GM12878 (cell line): Measurements from ENCODE around the gene TLE7.

ENCODE experiments used
- CHD4 ChIP-seq: fragments of 200-600 bp; sonication (generic); IDR thresholded peaks from 2 replicates; pipeline ENCODE4 v1.6.1; 2016; ENCODE audit warnings: mild to moderate bottlenecking
- CTCF ChIP-seq, 3 experiments: IDR thresholded peaks in 2 of 3; conservative IDR thresholded peaks in 1 of 3; 2 replicates each; pipeline ENCODE4 v1.5.1; 2011; ENCODE audit warnings: low read depth in 3 of 3, low read length in 3 of 3, mild to moderate bottlenecking in 3 of 3, control low read depth in 2 of 3, moderate library complexity in 2 of 3, inconsistent platforms in 1 of 3, mixed read lengths in 1 of 3; ENCODE audit not compliant: control insufficient read depth in 2 of 3, insufficient read depth in 1 of 3; ENCODE audit errors: extremely low read depth in 1 of 3
- POLR2A ChIP-seq: IDR thresholded peaks from 2 replicates; pipeline ENCODE4 v1.6.1; 2011; ENCODE audit warnings: low read depth, mild to moderate bottlenecking, low read length
- POLR2AphosphoS2 ChIP-seq: IDR thresholded peaks from 2 replicates; pipeline ENCODE4 v1.6.1; 2011; ENCODE audit warnings: low read depth, mild to moderate bottlenecking, low read length, improper control_type of control experiment, moderate library complexity
- POLR2AphosphoS5 ChIP-seq: IDR thresholded peaks from 2 replicates; pipeline ENCODE4 v1.6.1; 2011; ENCODE audit warnings: mild to moderate bottlenecking, low read length, inconsistent platforms
- REST ChIP-seq: IDR thresholded peaks from 2 replicates; pipeline ENCODE4 v1.6.1; 2012; ENCODE audit warnings: mild to moderate bottlenecking, low read depth, low read length
- SIN3A ChIP-seq: IDR thresholded peaks from 2 replicates; pipeline ENCODE4 v1.6.1; 2012; ENCODE audit warnings: low read depth, low read length, improper control_type of control experiment
- SMC3 ChIP-seq: IDR thresholded peaks from 2 replicates; pipeline ENCODE4 v1.6.1; 2011; ENCODE audit warnings: low read length, improper control_type of control experiment, borderline replicate concordance
- ZNF24 ChIP-seq: fragments of 450-650 bp; IDR thresholded peaks from 2 replicates; pipeline ENCODE4 v1.6.1; 2017; ENCODE audit warnings: antibody characterized with exemption, mild to moderate bottlenecking
- TF ChIP-seq, protein P1 (sequence below): fragments of 450-650 bp; conservative IDR thresholded peaks from 2 replicates; pipeline ENCODE4 v1.6.1; 2017; ENCODE audit warnings: mild to moderate bottlenecking, moderate library complexity
- TF ChIP-seq, protein P2 (sequence below): IDR thresholded peaks from 2 replicates; pipeline ENCODE4 v1.6.1; 2012; ENCODE audit warnings: improper control_type of control experiment, low read depth, low read length; ENCODE audit not compliant: insufficient replicate concordance

GRCh38 chr16:71409011-71409775 is 32.7 kb downstream of the TLE7 start:
- no peak for TF ChIP-seq POLR2AphosphoS5
- TF ChIP-seq SMC3 = no peak
- no peak for TF ChIP-seq ZNF24
- TF ChIP-seq REST = no peak
- TF ChIP-seq CTCF (IDR thresholded peaks at IDR 0.05 in 2 of 3, conservative IDR thresholded peaks at IDR 0.05 in 1 of 3; ENCODE audit: control insufficient read depth in 2 of 3, extremely low read depth in 1 of 3, insufficient read depth in 1 of 3, low read depth in 3 of 3, low read length in 3 of 3) = no peak
- TF ChIP-seq, protein P1, sequence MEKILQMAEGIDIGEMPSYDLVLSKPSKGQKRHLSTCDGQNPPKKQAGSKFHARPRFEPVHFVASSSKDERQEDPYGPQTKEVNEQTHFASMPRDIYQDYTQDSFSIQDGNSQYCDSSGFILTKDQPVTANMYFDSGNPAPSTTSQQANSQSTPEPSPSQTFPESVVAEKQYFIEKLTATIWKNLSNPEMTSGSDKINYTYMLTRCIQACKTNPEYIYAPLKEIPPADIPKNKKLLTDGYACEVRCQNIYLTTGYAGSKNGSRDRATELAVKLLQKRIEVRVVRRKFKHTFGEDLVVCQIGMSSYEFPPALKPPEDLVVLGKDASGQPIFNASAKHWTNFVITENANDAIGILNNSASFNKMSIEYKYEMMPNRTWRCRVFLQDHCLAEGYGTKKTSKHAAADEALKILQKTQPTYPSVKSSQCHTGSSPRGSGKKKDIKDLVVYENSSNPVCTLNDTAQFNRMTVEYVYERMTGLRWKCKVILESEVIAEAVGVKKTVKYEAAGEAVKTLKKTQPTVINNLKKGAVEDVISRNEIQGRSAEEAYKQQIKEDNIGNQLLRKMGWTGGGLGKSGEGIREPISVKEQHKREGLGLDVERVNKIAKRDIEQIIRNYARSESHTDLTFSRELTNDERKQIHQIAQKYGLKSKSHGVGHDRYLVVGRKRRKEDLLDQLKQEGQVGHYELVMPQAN = no peak
- TF ChIP-seq, protein P2, sequence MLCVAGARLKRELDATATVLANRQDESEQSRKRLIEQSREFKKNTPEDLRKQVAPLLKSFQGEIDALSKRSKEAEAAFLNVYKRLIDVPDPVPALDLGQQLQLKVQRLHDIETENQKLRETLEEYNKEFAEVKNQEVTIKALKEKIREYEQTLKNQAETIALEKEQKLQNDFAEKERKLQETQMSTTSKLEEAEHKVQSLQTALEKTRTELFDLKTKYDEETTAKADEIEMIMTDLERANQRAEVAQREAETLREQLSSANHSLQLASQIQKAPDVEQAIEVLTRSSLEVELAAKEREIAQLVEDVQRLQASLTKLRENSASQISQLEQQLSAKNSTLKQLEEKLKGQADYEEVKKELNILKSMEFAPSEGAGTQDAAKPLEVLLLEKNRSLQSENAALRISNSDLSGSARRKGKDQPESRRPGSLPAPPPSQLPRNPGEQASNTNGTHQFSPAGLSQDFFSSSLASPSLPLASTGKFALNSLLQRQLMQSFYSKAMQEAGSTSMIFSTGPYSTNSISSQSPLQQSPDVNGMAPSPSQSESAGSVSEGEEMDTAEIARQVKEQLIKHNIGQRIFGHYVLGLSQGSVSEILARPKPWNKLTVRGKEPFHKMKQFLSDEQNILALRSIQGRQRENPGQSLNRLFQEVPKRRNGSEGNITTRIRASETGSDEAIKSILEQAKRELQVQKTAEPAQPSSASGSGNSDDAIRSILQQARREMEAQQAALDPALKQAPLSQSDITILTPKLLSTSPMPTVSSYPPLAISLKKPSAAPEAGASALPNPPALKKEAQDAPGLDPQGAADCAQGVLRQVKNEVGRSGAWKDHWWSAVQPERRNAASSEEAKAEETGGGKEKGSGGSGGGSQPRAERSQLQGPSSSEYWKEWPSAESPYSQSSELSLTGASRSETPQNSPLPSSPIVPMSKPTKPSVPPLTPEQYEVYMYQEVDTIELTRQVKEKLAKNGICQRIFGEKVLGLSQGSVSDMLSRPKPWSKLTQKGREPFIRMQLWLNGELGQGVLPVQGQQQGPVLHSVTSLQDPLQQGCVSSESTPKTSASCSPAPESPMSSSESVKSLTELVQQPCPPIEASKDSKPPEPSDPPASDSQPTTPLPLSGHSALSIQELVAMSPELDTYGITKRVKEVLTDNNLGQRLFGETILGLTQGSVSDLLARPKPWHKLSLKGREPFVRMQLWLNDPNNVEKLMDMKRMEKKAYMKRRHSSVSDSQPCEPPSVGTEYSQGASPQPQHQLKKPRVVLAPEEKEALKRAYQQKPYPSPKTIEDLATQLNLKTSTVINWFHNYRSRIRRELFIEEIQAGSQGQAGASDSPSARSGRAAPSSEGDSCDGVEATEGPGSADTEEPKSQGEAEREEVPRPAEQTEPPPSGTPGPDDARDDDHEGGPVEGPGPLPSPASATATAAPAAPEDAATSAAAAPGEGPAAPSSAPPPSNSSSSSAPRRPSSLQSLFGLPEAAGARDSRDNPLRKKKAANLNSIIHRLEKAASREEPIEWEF = no peak
- TF ChIP-seq POLR2A = no peak
- no peak for TF ChIP-seq CHD4
- TF ChIP-seq SIN3A = no peak
- TF ChIP-seq POLR2AphosphoS2 = no peak
